Glutamatergic neuron (in vitro differentiated cells): Measurements from ENCODE around the gene PRDM8. TPM values are rescaled to one million over a fixed set of nuclear protein-coding genes. Genes with fewer than 3 reads are reported as not detected.

ENCODE experiments used
- DNase-seq: peaks from one replicate; pipeline ENCODE4 v3.0.0; 2022
- H3K27ac Mint-ChIP-seq: one replicate; pipeline ENCODE4 v1.8.0; 2020; ENCODE audit warnings: mild to moderate bottlenecking, mixed read lengths, inconsistent platforms; ENCODE audit not compliant: unreplicated experiment
- H3K27me3 Mint-ChIP-seq: one replicate; pipeline ENCODE4 v1.8.0; 2020; ENCODE audit warnings: mild to moderate bottlenecking, moderate library complexity, mixed read lengths, inconsistent platforms; ENCODE audit not compliant: unreplicated experiment
- H3K36me3 Mint-ChIP-seq: one replicate; pipeline ENCODE4 v1.8.0; 2020; ENCODE audit warnings: mild to moderate bottlenecking, mixed read lengths, inconsistent platforms; ENCODE audit not compliant: unreplicated experiment
- H3K4me1 Mint-ChIP-seq: one replicate; pipeline ENCODE4 v1.8.0; 2020; ENCODE audit warnings: mild to moderate bottlenecking, low read depth, mixed read lengths, inconsistent platforms; ENCODE audit not compliant: unreplicated experiment
- H3K4me3 Mint-ChIP-seq: one replicate; pipeline ENCODE4 v1.8.0; 2020; ENCODE audit warnings: mild to moderate bottlenecking, mixed read lengths, inconsistent platforms; ENCODE audit not compliant: unreplicated experiment
- H3K9me3 Mint-ChIP-seq: one replicate; pipeline ENCODE4 v1.8.0; 2020; ENCODE audit warnings: mild to moderate bottlenecking, moderate library complexity, mixed read lengths, inconsistent platforms; ENCODE audit not compliant: unreplicated experiment
- CTCF ChIP-seq: fragments of 200-600 bp; sonication (generic); IDR thresholded peaks from one replicate; pipeline ENCODE4 v1.5.0; 2021; ENCODE audit not compliant: partially characterized antibody, unreplicated experiment
- total RNA-seq: library from RNA; stranded (reverse); fragmentation: NEBNext Ultra II Directional; extraction: Animal tissue kit (Norgen Biotek cat#: 25700); gene quantifications from one replicate; pipeline ENCODE4 v1.2.1, GENCODE V29; 2021; ENCODE audit not compliant: unreplicated experiment

Gene PRDM8
- total RNA-seq, 1 donor from 2014 or later: 16.6 TPM

- peaks cover 2% of the 10 kb centered on the region for H3K27me3 Mint-ChIP-seq
- peak overlapping the region; percentile 4 for H3K27ac Mint-ChIP-seq
- TF ChIP-seq CTCF: no peak
- no peak overlapping the region for H3K4me3 Mint-ChIP-seq
- DNase-seq: no peak
- no peaks in the 10 kb centered on the region for H3K9me3 Mint-ChIP-seq
- H3K36me3 Mint-ChIP-seq: peaks cover 5% of the 10 kb centered on the region
- H3K4me1 Mint-ChIP-seq: peaks cover 4% of the 10 kb centered on the region
Measured at GRCh38 chr4:80154545-80154933, 42.8 kb upstream of the PRDM8 start.

GRCh38 chr4:80155316-80155982 is 41.9 kb upstream of the PRDM8 start:
- H3K36me3 Mint-ChIP-seq: peaks cover 5% of the 10 kb centered on the region
- peaks cover 2% of the 10 kb centered on the region for H3K27me3 Mint-ChIP-seq
- H3K9me3 Mint-ChIP-seq: no peaks in the 10 kb centered on the region
- TF ChIP-seq CTCF: no peak
- H3K27ac Mint-ChIP-seq: peak overlapping the region; percentile 19
- H3K4me1 Mint-ChIP-seq: peaks cover 4% of the 10 kb centered on the region
- no peak for DNase-seq
- no peak overlapping the region for H3K4me3 Mint-ChIP-seq

DNA sequence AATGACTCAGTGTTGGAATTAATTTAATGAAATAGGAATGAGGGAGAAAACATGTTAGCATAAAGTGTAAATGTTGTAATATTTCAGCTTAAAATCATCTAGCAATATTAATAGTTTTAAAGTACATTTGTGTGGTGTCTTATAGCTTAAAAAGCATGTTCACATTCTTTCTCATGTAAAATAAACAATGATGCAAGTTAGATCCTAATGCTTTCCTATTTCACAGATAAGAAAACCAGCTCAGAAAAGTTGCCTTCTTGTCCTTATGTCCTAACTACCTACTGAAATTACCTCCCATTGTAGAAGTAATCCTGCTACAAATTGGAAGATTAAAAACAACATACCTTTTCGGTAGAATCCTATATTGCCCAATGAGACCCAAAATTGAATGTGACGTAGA is 40.9 kb upstream of the PRDM8 start:
- TF ChIP-seq CTCF: no peak
- H3K36me3 Mint-ChIP-seq: peaks cover 5% of the 10 kb centered on the region
- no peak overlapping the region for H3K4me3 Mint-ChIP-seq
- DNase-seq: no peak
- H3K27me3 Mint-ChIP-seq: peaks cover 2% of the 10 kb centered on the region
- peaks cover 4% of the 10 kb centered on the region for H3K4me1 Mint-ChIP-seq
- no peak overlapping the region for H3K27ac Mint-ChIP-seq
- no peaks in the 10 kb centered on the region for H3K9me3 Mint-ChIP-seq

DNA sequence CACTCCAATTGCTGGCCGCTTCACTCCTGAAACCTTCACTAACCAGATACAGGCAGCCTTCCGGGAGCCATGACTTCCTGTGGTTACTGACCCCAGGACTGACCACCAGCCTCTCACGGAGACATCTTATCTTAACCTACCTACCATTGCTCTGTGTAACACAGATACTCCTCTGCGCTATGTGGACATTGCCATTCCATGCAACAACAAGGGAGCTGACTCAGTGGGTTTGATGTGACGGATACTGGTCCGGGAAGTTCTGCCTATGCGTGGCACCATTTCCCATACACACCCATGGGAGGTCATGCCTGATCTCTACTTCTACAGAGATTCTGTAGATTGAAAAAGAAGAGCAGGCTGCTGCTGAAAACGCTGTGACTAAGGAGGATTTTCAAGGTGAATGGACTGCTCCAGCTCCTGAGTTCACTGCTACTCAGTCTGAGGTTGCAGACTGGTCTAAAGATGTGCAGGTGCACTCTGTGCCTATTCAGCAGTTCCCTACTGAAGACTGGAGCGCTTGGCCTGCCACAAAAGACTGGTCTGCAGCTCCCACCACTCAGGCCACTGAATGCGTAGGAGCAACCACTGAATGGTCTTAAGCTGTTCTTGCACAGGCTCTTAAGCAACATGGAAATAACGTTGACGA is 35.8 kb upstream of the PRDM8 start:
- no peak for DNase-seq
- no peak for TF ChIP-seq CTCF
- no peaks in the 10 kb centered on the region for H3K4me1 Mint-ChIP-seq
- H3K9me3 Mint-ChIP-seq: no peaks in the 10 kb centered on the region
- no peak overlapping the region for H3K27ac Mint-ChIP-seq
- H3K27me3 Mint-ChIP-seq: peaks cover 2% of the 10 kb centered on the region
- H3K36me3 Mint-ChIP-seq: peaks cover 5% of the 10 kb centered on the region
- H3K4me3 Mint-ChIP-seq: no peak overlapping the region

DNA sequence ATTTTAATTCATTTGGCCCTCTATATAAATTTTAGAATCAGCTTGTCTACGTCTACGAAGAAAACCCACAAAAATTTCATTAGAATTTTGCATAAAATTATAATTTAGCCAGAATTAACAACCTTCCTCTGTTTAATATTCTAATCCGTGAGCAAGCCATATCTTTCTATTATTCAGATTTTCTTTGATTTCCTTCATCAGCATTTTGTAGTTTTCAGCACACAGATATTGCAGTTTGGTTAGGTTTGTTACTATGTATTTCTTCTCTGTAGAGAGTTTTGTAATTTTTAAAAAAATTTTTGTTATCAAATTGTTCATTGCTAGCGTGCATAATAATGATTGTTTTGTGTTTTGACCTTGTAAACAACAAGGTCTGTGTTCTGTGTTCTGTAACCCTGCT is 34.9 kb upstream of the PRDM8 start:
- Mint-ChIP-seq H3K4me3 (no peak overlapping the region), H3K27ac (no peak overlapping the region), H3K27me3 (peaks cover 2% of the 10 kb centered on the region), H3K36me3 (peaks cover 5% of the 10 kb centered on the region), H3K9me3 (no peaks in the 10 kb centered on the region), H3K4me1 (no peaks in the 10 kb centered on the region)
- no peak for TF ChIP-seq CTCF
- no peak for DNase-seq
